ENCODE data around the gene SCN9A.

GRCh38 chr2:166334805-166335204 is 40.9 kb downstream of the SCN9A start:
- TF ChIP-seq ZNF274 (IDR thresholded peaks at IDR 0.05; ENCODE audit: low read length) (no peak), ZNF274 (tag by site-specific recombination; IDR thresholded peaks at IDR 0.05; ENCODE audit: borderline replicate concordance) (no peak), CTCF (tag by site-specific recombination; IDR thresholded peaks at IDR 0.05) (no peak), ZNF518A (tag by site-specific recombination; conservative IDR thresholded peaks at IDR 0.05; ENCODE audit: low read depth) (no peak)
